PC-9 (cell line): ENCODE results near the gene TMA7B. TPM values are rescaled to one million over a fixed set of nuclear protein-coding genes. Genes with fewer than 3 reads are reported as not detected.

Source experiments
- BruUV-seq: library from RNA; stranded (reverse); fragments of 400-500 nt; replicated peaks from 2 replicates; lab custom pipeline; 2021; lab: Mats Ljungman, UMichigan
- CTCF ChIA-PET: fragments of 300-600 bp; sonication (Branson Sonifier 250); formaldehyde crosslinking; loops from one replicate; lab custom pipeline; 2022; ENCODE audit warnings: antibody characterized with exemption; lab: Charles Lee
- POLR2A ChIA-PET: fragments of 300-600 bp; sonication (Branson Sonifier 250); formaldehyde crosslinking; loops from one replicate; lab custom pipeline; 2022; ENCODE audit warnings: antibody characterized with exemption; ENCODE audit not compliant: unreplicated experiment; lab: Charles Lee
- DNase-seq, 2 experiments: peaks; one replicate each; pipeline versions ENCODE4 v3.0.0 to v3.0.0-alpha.2; 2015 to 2022; ENCODE audit warnings: mixed read lengths in 1 of 2
- H2AFZ ChIP-seq: fragments of 200-600 bp; sonication (generic); 2 replicates; pipeline ENCODE4 v1.8.1; 2017; ENCODE audit warnings: antibody characterized with exemption
- H3F3A ChIP-seq: fragments of 200-600 bp; sonication (generic); 2 replicates; pipeline ENCODE4 v1.8.1; 2017; ENCODE audit warnings: antibody characterized with exemption, mild to moderate bottlenecking, low read depth; ENCODE audit not compliant: insufficient read depth
- H3K27ac ChIP-seq: fragments of 200-600 bp; sonication (generic); 2 replicates; pipeline ENCODE4 v1.6.1; 2016; ENCODE audit warnings: mixed run types
- H3K27me3 ChIP-seq: fragments of 200-600 bp; sonication (generic); 2 replicates; pipeline ENCODE4 v1.6.1; 2016; ENCODE audit warnings: low read depth, mixed run types; ENCODE audit not compliant: insufficient read depth
- H3K36me3 ChIP-seq: fragments of 200-600 bp; sonication (generic); 2 replicates; pipeline ENCODE4 v1.6.1; 2016; ENCODE audit warnings: low read depth, mixed run types
- H3K4me1 ChIP-seq: fragments of 200-600 bp; sonication (generic); replicated peaks from 2 replicates; pipeline ENCODE4 v1.6.1; 2016; ENCODE audit warnings: mixed run types; ENCODE audit not compliant: insufficient read depth
- H3K4me2 ChIP-seq: fragments of 200-600 bp; sonication (generic); 2 replicates; pipeline ENCODE4 v1.6.1; 2017; ENCODE audit warnings: mixed run types
- H3K4me3 ChIP-seq: fragments of 200-600 bp; sonication (generic); 2 replicates; pipeline ENCODE4 v1.6.1; 2016; ENCODE audit warnings: mixed run types
- H3K79me2 ChIP-seq: fragments of 200-600 bp; sonication (generic); 2 replicates; pipeline ENCODE4 v1.6.1; 2017; ENCODE audit warnings: low read depth, mixed run types
- H3K9me2 ChIP-seq: fragments of 200-600 bp; sonication (generic); 2 replicates; pipeline ENCODE4 v1.8.1; 2017; ENCODE audit warnings: mild to moderate bottlenecking; ENCODE audit not compliant: insufficient read depth
- H3K9me3 ChIP-seq: fragments of 200-600 bp; sonication (generic); 2 replicates; pipeline ENCODE4 v1.8.1; 2016; ENCODE audit warnings: low read depth; ENCODE audit not compliant: insufficient read depth
- H4K20me1 ChIP-seq: fragments of 200-600 bp; sonication (generic); 2 replicates; pipeline ENCODE4 v1.8.1; 2017; ENCODE audit not compliant: insufficient read depth
- CTCF ChIP-seq: fragments of 200-600 bp; sonication (generic); conservative IDR thresholded peaks from 2 replicates; pipeline ENCODE4 v1.6.1; 2017; ENCODE audit warnings: mixed run types, antibody characterized with exemption, mild to moderate bottlenecking, moderate library complexity
- EZH2 ChIP-seq: fragments of 200-600 bp; sonication (generic); IDR thresholded peaks from 2 replicates; pipeline ENCODE4 v1.8.0; 2017; ENCODE audit warnings: antibody characterized with exemption, low read depth
- intact Hi-C: fragments of 100-400 bp; cut with micrococcal nuclease; formaldehyde crosslinking; loops from one replicate; pipeline ENCODE4 v1.10.0; 2022; ENCODE audit not compliant: unreplicated experiment
- total RNA-seq: library from RNA; stranded (reverse); gene quantifications from 2 replicates; pipeline ENCODE4 v1.2.3, GENCODE V29; 2021

The TMA7B gene
- total RNA-seq, 1 experiment from 2014 or later = not detected

- H3K4me2 ChIP-seq = no peak overlapping the region
- H4K20me1 ChIP-seq = no peaks in the 10 kb centered on the region; the same call in 1 of the 2 replicates
- H3K9me2 ChIP-seq = no peaks in the 10 kb centered on the region
- no peaks in the 10 kb centered on the region for H3K36me3 ChIP-seq
- no peak for DNase-seq
- H3K9me3 ChIP-seq = no peaks in the 10 kb centered on the region
- H3K4me1 ChIP-seq = no peaks in the 10 kb centered on the region
- no peaks in the 10 kb centered on the region for H3K79me2 ChIP-seq
- H3K27me3 ChIP-seq = peaks cover 72% of the 10 kb centered on the region
- no peak overlapping the region for H3K27ac ChIP-seq
- CTCF ChIA-PET = no interaction called here
- TF ChIP-seq CTCF = no peak
- TF ChIP-seq EZH2 = no peak
- no TSS peak for BruUV-seq
- POLR2A ChIA-PET = interaction anchor here (0.6 kb wide), 1 partner anchor 168 kb away, joined by 4 read pairs; no protein-coding TSS in a partner anchor
- intact Hi-C loops = no loop called here
- H3K4me3 ChIP-seq = no peak overlapping the region
- no peaks in the 10 kb centered on the region for H3F3A ChIP-seq
- no peak overlapping the region for H2AFZ ChIP-seq
Measured at GRCh38 chr22:39984006-39984405, 23.8 kb downstream of the TMA7B start.

- no peak for DNase-seq
- H2AFZ ChIP-seq = no peak overlapping the region
- H3K36me3 ChIP-seq = no peaks in the 10 kb centered on the region
- BruUV-seq = no TSS peak
- POLR2A ChIA-PET = no interaction called here
- H3K9me2 ChIP-seq = no peaks in the 10 kb centered on the region
- H3K4me2 ChIP-seq = no peak overlapping the region
- H3K79me2 ChIP-seq = no peaks in the 10 kb centered on the region
- TF ChIP-seq EZH2 (no peak), CTCF (no peak)
- H3K4me3 ChIP-seq = no peak overlapping the region
- no peaks in the 10 kb centered on the region; the same call in 1 of the 2 replicates for H4K20me1 ChIP-seq
- no peaks in the 10 kb centered on the region for H3F3A ChIP-seq
- H3K4me1 ChIP-seq = no peaks in the 10 kb centered on the region
- no peaks in the 10 kb centered on the region for H3K9me3 ChIP-seq
- H3K27ac ChIP-seq = no peak overlapping the region
- intact Hi-C loops = no loop called here
- H3K27me3 ChIP-seq = peaks cover 71% of the 10 kb centered on the region
- CTCF ChIA-PET = no interaction called here
Measured at GRCh38 chr22:39984746-39985145, 24.5 kb downstream of the TMA7B start.

- intact Hi-C loops = no loop called here
- no TSS peak for BruUV-seq
- POLR2A ChIA-PET = no interaction called here
Measured at GRCh38 chr22:39985383-39986035, 25.3 kb downstream of the TMA7B start.

More at GRCh38 chr22:39985383-39986035, 25.3 kb downstream of the TMA7B start:
- Histone ChIP-seq H4K20me1 (no peaks in the 10 kb centered on the region; the same call in 1 of the 2 replicates), H3K4me3 (no peak overlapping the region), H3K36me3 (no peaks in the 10 kb centered on the region), H3K9me2 (no peaks in the 10 kb centered on the region), H3K4me1 (no peaks in the 10 kb centered on the region), H3K79me2 (no peaks in the 10 kb centered on the region), H3F3A (no peaks in the 10 kb centered on the region), H2AFZ (no peak overlapping the region), H3K27ac (no peak overlapping the region), H3K27me3 (peaks cover 68% of the 10 kb centered on the region), H3K4me2 (no peak overlapping the region), H3K9me3 (no peaks in the 10 kb centered on the region)
- CTCF ChIA-PET = no interaction called here
- TF ChIP-seq EZH2 (no peak), CTCF (no peak)
- DNase-seq = no peak
